ENCODE data around the gene PDE6A.

PDE6A gene

DNA sequence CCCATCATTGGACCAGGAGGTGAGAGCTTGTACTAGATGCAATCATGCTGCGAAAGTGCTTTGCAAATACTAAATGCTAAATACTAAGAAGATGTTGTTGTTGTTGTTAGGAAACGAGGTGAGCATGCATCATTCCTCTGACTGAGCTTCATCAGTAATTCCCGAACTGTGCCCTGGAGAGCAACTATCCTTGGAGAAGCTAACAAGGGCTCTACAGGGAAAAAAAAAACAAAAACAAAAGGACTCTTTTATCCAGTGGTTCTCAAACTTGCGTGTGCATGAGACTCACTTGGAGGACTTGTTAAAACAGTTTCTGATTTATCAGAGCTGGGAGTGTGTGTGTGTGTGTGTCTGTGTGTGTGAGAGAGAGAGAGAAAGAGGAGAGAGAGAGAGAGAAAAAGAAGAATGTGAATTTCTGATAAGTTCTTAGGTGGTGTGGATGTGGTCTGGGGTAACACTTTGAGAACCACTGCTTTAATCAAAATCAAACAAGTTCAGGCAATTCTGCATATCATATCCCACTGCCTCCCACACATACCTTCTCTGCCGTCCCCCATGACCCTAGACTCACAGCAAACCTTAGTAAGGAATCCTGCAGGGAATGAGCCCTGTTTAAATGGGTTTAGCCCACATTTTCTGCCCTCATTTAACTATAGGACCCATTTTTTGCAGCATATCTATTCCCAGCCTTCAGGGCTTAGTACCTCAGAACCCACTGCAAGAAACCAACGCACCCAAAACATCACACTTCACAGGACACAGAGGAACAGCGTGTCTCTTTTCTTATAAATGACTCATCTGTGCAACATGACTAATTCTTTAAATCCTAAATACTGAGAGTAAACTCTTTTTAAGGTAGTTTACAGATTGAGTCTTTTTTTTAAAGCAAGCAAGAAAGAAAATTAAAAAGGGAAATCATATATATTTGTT, 48.9 kb downstream of the PDE6A start:
- no peak overlapping the region for H3K4me3 ChIP-seq (ENCODE audit: low read length)
- peak; percentile 52 for DNase-seq (ENCODE audit: low read depth)
- TF ChIP-seq, protein P1, sequence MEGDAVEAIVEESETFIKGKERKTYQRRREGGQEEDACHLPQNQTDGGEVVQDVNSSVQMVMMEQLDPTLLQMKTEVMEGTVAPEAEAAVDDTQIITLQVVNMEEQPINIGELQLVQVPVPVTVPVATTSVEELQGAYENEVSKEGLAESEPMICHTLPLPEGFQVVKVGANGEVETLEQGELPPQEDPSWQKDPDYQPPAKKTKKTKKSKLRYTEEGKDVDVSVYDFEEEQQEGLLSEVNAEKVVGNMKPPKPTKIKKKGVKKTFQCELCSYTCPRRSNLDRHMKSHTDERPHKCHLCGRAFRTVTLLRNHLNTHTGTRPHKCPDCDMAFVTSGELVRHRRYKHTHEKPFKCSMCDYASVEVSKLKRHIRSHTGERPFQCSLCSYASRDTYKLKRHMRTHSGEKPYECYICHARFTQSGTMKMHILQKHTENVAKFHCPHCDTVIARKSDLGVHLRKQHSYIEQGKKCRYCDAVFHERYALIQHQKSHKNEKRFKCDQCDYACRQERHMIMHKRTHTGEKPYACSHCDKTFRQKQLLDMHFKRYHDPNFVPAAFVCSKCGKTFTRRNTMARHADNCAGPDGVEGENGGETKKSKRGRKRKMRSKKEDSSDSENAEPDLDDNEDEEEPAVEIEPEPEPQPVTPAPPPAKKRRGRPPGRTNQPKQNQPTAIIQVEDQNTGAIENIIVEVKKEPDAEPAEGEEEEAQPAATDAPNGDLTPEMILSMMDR (IDR thresholded peaks at IDR 0.05; ENCODE audit: insufficient read depth, low read depth, low read length, missing control alignments): no peak

GRCh38 chr5:149894237-149894636, 50.4 kb downstream of the PDE6A start:
- TF ChIP-seq, protein P1 (IDR thresholded peaks at IDR 0.05; ENCODE audit: insufficient read depth, low read depth, low read length, missing control alignments): no peak
- H3K4me3 ChIP-seq (ENCODE audit: low read length): no peak overlapping the region
- DNase-seq (ENCODE audit: low read depth): no peak

DNA sequence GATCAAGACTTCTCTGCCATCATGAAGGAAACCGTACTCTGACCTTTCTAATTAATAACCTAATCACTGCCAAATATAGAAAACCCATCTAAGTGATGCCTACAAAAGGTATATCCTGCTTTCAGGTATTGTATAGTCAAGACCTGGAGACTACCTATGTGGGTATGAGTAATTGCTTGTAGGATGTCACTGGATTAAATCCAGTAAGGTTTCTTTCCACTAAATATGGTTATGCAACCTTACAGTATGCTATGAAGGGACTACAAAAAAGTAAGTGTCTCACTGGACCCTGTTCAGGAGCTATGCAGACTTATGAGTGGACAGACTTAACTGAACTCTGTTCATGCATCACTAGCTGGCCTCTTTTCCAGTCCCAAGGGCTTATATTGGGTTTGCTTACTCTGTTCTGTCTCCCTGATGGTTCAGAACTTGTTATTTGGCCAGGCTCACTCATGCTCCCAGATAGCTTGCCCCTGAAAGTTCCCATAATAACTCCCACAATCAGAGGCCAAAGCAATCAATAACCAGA, 51.1 kb downstream of the PDE6A start:
- TF ChIP-seq, protein P1 (IDR thresholded peaks at IDR 0.05; ENCODE audit: insufficient read depth, low read depth, low read length, missing control alignments): no peak

DNA sequence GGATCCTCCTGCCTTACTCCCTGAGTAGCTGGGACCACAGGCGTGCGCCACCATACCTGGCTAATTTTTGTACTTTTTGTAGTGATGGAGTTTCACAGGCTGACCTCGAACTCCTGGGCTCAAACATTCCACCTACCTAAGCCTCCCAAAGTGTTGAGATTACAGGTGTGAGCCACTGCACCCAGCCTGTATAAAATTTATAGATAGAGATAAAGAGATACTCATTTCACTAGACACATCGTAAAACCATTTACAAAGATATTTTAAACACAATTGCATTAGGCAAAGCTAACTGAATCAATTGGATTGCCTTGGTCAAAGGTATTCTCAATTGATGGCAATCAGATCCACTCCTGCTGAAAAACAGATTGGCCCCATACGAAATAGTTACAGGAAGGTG, 52.0 kb downstream of the PDE6A start:
- no peak overlapping the region for H3K4me3 ChIP-seq (ENCODE audit: low read length)
- TF ChIP-seq, protein P1 (IDR thresholded peaks at IDR 0.05; ENCODE audit: insufficient read depth, low read depth, low read length, missing control alignments): no peak
- DNase-seq (ENCODE audit: low read depth): no peak

More for the DNA sequence above, 51.1 kb downstream of the PDE6A start:
- H3K4me3 ChIP-seq (ENCODE audit: low read length): no peak overlapping the region
- peak; percentile 63 for DNase-seq (ENCODE audit: low read depth)

DNA sequence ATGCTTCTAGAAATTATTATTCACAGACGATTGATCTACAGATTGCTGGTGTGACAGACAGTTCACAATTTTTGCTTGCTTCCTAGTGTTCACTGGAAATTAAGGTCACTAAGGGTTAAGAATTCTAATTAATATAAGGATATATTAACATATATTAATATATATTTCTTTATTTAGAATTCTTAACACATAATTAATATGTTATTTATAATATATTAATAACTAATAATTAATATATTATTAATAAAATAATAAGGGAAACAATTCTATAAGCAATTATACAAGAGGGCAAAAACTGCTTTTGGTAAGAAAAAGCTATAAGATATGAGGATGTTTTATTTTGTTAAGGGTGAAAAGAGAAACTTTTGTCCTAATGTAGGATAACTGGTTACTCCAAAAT, 56.3 kb downstream of the PDE6A start:
- H3K4me3 ChIP-seq (ENCODE audit: low read length): no peak overlapping the region
- TF ChIP-seq, protein P1 (IDR thresholded peaks at IDR 0.05; ENCODE audit: insufficient read depth, low read depth, low read length, missing control alignments): no peak
- DNase-seq (ENCODE audit: low read depth): no peak

DNA sequence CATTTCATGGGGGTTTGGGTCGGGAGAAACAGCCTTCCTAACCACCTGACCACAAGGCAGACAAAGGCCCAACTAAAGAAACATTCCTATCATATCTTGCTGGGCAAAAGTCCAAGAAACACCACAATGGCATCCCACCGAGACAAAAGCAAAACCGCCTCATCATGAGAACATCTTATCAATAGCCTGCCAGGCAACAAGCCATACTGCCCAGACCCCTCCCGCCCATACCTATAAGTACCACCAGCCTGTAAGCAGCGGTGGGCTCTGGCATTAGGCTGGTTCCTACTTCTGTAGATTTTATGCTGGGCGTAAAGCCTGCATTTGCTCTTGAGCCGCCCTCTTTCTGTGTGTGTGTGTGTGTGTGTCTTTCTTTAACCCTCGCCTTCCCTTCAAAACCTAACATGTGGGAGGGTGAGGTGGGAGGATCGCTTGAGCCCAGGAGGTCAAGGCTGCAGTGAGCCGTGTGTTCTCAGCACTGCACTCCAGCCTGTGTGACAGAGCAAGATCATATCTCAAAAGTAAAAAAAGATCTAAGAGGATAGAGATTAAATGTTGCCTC, 56.9 kb downstream of the PDE6A start:
- DNase-seq (ENCODE audit: low read depth): peak; percentile 18
- H3K4me3 ChIP-seq (ENCODE audit: low read length): no peak overlapping the region
- TF ChIP-seq, protein P1 (IDR thresholded peaks at IDR 0.05; ENCODE audit: insufficient read depth, low read depth, low read length, missing control alignments): no peak
